Natural killer cell treated with Interleukin-12 subunit alpha and Interleukin-12 subunit beta and Interleukin-15 and Interleukin-18, amount 100 ng/mL, for 72 hours (primary cell): ENCODE data around the gene BRINP3. TPM values are rescaled to one million over a fixed set of nuclear protein-coding genes. Genes with fewer than 3 reads are reported as not detected.

Experiments used
- ATAC-seq, 2 donors: fragments of 150-1000 bp; cut with Tn5 transposase in 1 of 2; sonication (Bioruptor Pico), chemical (Tn5 transposase) in 1 of 2; 2 replicates each; pipeline ENCODE4 v1.10.0; 2021
- DNase-seq: peaks from one replicate; pipeline ENCODE4 v3.0.0; 2022; ENCODE audit warnings: low spot score
- H3K27ac Mint-ChIP-seq, 2 donors: 1 replicate in 1 of 2; 2 replicates in 1 of 2; pipeline ENCODE4 v1.8.0; 2022; ENCODE audit warnings: mixed read lengths in 2 of 2, mild to moderate bottlenecking in 1 of 2, moderate library complexity in 1 of 2
- H3K27me3 Mint-ChIP-seq, 2 donors: 1 replicate in 1 of 2; 2 replicates in 1 of 2; pipeline ENCODE4 v1.8.0; 2022; ENCODE audit warnings: mixed read lengths in 2 of 2
- H3K36me3 Mint-ChIP-seq: one replicate; pipeline ENCODE4 v1.8.0; 2022; ENCODE audit warnings: mixed read lengths
- H3K4me1 Mint-ChIP-seq, 2 donors: 1 replicate in 1 of 2; 2 replicates in 1 of 2; pipeline ENCODE4 v1.8.0; 2022; ENCODE audit warnings: low read depth in 2 of 2, mixed read lengths in 2 of 2, mild to moderate bottlenecking in 1 of 2
- H3K4me3 Mint-ChIP-seq: one replicate; pipeline ENCODE4 v1.8.0; 2022; ENCODE audit warnings: mixed read lengths
- H3K9me3 Mint-ChIP-seq: 2 replicates; pipeline ENCODE4 v1.8.0; 2022; ENCODE audit warnings: mixed read lengths
- total RNA-seq, 2 donors: library from RNA; stranded (reverse); gene quantifications; one replicate each; pipeline ENCODE4 v1.2.3, GENCODE V29; 2022

BRINP3 gene
- total RNA-seq, 2 donors from 2014 or later, result not detected

- Mint-ChIP-seq H3K36me3 (peaks cover 4% of the 10 kb centered on the region), H3K27me3 (no peaks in the 10 kb centered on the region), H3K9me3 (peaks cover 20% of the 10 kb centered on the region), H3K4me3 (no peak overlapping the region), H3K4me1 (no peaks in the 10 kb centered on the region), H3K27ac (no peak overlapping the region)
- ATAC-seq (no peak), DNase-seq (no peak)
These were observed 409.4 kb downstream of the BRINP3 start for GRCh38 chr1:190068304-190068703.

GRCh38 chr1:190067592-190067991, 410.1 kb downstream of the BRINP3 start:
- Mint-ChIP-seq H3K4me3 (no peak overlapping the region), H3K27me3 (no peaks in the 10 kb centered on the region), H3K27ac (no peak overlapping the region), H3K9me3 (peaks cover 15% of the 10 kb centered on the region), H3K36me3 (peaks cover 4% of the 10 kb centered on the region), H3K4me1 (no peaks in the 10 kb centered on the region)
- no peak for DNase-seq
- no peak for ATAC-seq

- Mint-ChIP-seq H3K27me3 (no peaks in the 10 kb centered on the region), H3K4me1 (no peaks in the 10 kb centered on the region), H3K9me3 (peaks cover 15% of the 10 kb centered on the region), H3K36me3 (peaks cover 4% of the 10 kb centered on the region), H3K4me3 (no peak overlapping the region), H3K27ac (no peak overlapping the region)
- ATAC-seq (no peak), DNase-seq (no peak)
These were observed 411.7 kb downstream of the BRINP3 start for GRCh38 chr1:190066011-190066410.

- H3K27ac Mint-ChIP-seq, result no peak overlapping the region
- H3K27me3 Mint-ChIP-seq, result no peaks in the 10 kb centered on the region
- peaks cover 5% of the 10 kb centered on the region for H3K9me3 Mint-ChIP-seq
- ATAC-seq (no peak), DNase-seq (no peak)
- H3K36me3 Mint-ChIP-seq, result no peaks in the 10 kb centered on the region
- H3K4me3 Mint-ChIP-seq, result no peak overlapping the region
- no peaks in the 10 kb centered on the region for H3K4me1 Mint-ChIP-seq
These were observed 428.4 kb downstream of the BRINP3 start for GRCh38 chr1:190049314-190049713.
